Endodermal cell (in vitro differentiated cells): ENCODE results near the gene GALNT12. TPM values are rescaled to one million over a fixed set of nuclear protein-coding genes. Genes with fewer than 3 reads are reported as not detected.

Experiments used
- DNase-seq: peaks from one replicate; pipeline ENCODE4 v3.0.0-alpha.2; 2017
- H3K27ac ChIP-seq: 2 replicates; pipeline ENCODE4 v1.5.1; 2013; ENCODE audit warnings: mild to moderate bottlenecking, low read depth, low read length, moderate library complexity
- H3K27me3 ChIP-seq: 2 replicates; pipeline ENCODE4 v1.6.1; 2013; ENCODE audit warnings: mild to moderate bottlenecking, low read length, moderate library complexity; ENCODE audit not compliant: insufficient read depth, control insufficient read depth, poor library complexity, severe bottlenecking
- H3K36me3 ChIP-seq: 2 replicates; pipeline ENCODE4 v1.7.0; 2013; ENCODE audit warnings: mild to moderate bottlenecking, low read length, moderate library complexity; ENCODE audit not compliant: control insufficient read depth, insufficient read depth
- H3K4me1 ChIP-seq: one replicate; pipeline ENCODE4 v1.7.0; 2013; ENCODE audit warnings: low read length; ENCODE audit not compliant: control insufficient read depth, insufficient read depth
- H3K4me3 ChIP-seq: 2 replicates; pipeline ENCODE4 v1.5.1; 2013; ENCODE audit warnings: mild to moderate bottlenecking, low read length, moderate library complexity
- H3K9ac ChIP-seq: 2 replicates; pipeline ENCODE4 v1.6.1; 2013; ENCODE audit warnings: mild to moderate bottlenecking, low read length, moderate library complexity; ENCODE audit not compliant: poor library complexity, severe bottlenecking; ENCODE audit errors: extremely low read depth
- H3K9me3 ChIP-seq: 2 replicates; pipeline ENCODE4 v1.6.1; 2013; ENCODE audit warnings: mild to moderate bottlenecking, low read length, moderate library complexity; ENCODE audit not compliant: control insufficient read depth
- H3K27ac Mint-ChIP-seq: 2 replicates; pipeline ENCODE4 v1.8.0; 2020; ENCODE audit warnings: mixed read lengths
- H3K27me3 Mint-ChIP-seq: 2 replicates; pipeline ENCODE4 v1.8.0; 2021; ENCODE audit warnings: mild to moderate bottlenecking, mixed read lengths; ENCODE audit not compliant: insufficient read depth
- H3K36me3 Mint-ChIP-seq: 2 replicates; pipeline ENCODE4 v1.8.0; 2020; ENCODE audit warnings: low read depth, mixed read lengths
- H3K4me1 Mint-ChIP-seq: 2 replicates; pipeline ENCODE4 v1.8.0; 2020; ENCODE audit warnings: mixed read lengths
- H3K4me3 Mint-ChIP-seq: 2 replicates; pipeline ENCODE4 v1.8.0; 2020; ENCODE audit warnings: mild to moderate bottlenecking, moderate library complexity, mixed read lengths
- H3K9me3 Mint-ChIP-seq: 2 replicates; pipeline ENCODE4 v1.8.0; 2020; ENCODE audit warnings: mild to moderate bottlenecking, mixed read lengths
- CTCF ChIP-seq: fragments of 200-600 bp; sonication (generic); conservative IDR thresholded peaks from 2 replicates; pipeline ENCODE4 v1.5.0; 2021; ENCODE audit warnings: antibody characterized with exemption, mild to moderate bottlenecking
- WGBS, 2 experiments: methylation state at CpG; one replicate each; pipeline versions ENCODE4 v1.1.5 to v1.1.7; 2013; ENCODE audit warnings: missing lambda C conversion rate in 2 of 2, mixed read lengths in 1 of 2; ENCODE audit not compliant: insufficient coverage in 1 of 2, insufficient read length in 1 of 2; 5-methylcytosine and 5-hydroxymethylcytosine counted together
- total RNA-seq, 2 donors: library from RNA; stranded (reverse); fragmentation: NEBNext Ultra II Directional in 1 of 2; extraction: Animal tissue kit (Norgen Biotek cat#: 25700) in 1 of 2; gene quantifications; 2 replicates in 1 of 2; 3 replicates in 1 of 2; pipeline ENCODE4 v1.2.1, GENCODE V29; 2021

The GALNT12 gene
- total RNA-seq, 2 donors from 2014 or later, result 24.0 to 56.3 TPM

DNA sequence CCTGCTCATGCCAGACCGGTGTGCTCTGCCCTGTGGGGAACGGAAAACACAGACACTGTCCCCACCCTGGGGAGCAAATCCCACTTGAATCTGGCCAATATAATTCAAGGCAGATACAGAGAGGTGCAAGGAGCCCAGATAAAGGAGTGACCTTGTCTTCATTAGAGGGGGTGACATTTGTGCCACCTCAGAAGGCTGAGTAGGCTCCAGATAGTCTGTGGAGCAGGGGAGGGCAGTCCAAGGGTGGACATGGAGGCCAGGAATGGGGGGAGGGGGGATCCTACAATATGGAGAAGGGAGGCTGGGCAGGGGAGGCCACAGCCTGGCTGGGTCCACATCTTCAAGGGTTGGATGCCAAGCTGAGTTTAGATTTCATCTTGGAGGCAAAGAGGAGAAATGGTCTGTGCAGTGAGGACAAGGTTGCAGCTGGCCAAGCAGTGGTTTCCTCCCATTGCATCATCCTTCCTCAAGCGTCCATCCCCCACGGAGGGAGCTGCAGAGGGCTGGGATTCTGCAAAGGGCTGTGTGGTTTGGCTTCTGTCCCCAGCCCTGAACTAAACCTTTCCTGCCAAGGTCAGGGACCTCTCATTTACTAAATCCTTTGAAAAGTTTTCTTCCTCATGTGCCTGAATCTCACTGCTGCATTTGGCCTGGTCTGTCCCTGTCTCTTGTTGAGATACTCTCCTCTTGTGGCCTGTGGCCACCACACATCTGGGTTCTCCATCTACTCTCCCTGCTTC is 60.1 kb downstream of the GALNT12 start:
- 61 to 80% methylated on average over 3 to 4 of the region's 4 CpGs for WGBS, 2 experiments
- no peak for DNase-seq

GRCh38 chr9:98869078-98869745 is 61.7 kb downstream of the GALNT12 start:
- Mint-ChIP-seq H3K27ac (no peak overlapping the region), H3K36me3 (no peaks in the 10 kb centered on the region), H3K9me3 (no peaks in the 10 kb centered on the region), H3K4me3 (no peak overlapping the region), H3K27me3 (peaks cover 11% of the 10 kb centered on the region), H3K4me1 (no peaks in the 10 kb centered on the region)
- no peak for DNase-seq
- no peak overlapping the region for H3K4me3 ChIP-seq
- H3K4me1 ChIP-seq, result no peaks in the 10 kb centered on the region
- no peak overlapping the region for H3K27ac ChIP-seq
- 92 to 97% methylated on average over 4 to 8 of the region's 8 CpGs for WGBS, 2 experiments
- TF ChIP-seq CTCF, result no peak
- H3K27me3 ChIP-seq, result no peaks in the 10 kb centered on the region
- no peaks in the 10 kb centered on the region for H3K9me3 ChIP-seq
- no peak overlapping the region for H3K9ac ChIP-seq
- H3K36me3 ChIP-seq, result no peaks in the 10 kb centered on the region

More for the DNA sequence above, 60.1 kb downstream of the GALNT12 start:
- Histone ChIP-seq H3K27ac (no peak overlapping the region), H3K36me3 (no peaks in the 10 kb centered on the region), H3K4me3 (no peak overlapping the region), H3K9me3 (no peaks in the 10 kb centered on the region), H3K27me3 (no peaks in the 10 kb centered on the region), H3K9ac (no peak overlapping the region), H3K4me1 (no peaks in the 10 kb centered on the region)
- Mint-ChIP-seq H3K27ac (no peak overlapping the region), H3K9me3 (no peaks in the 10 kb centered on the region), H3K4me1 (no peaks in the 10 kb centered on the region), H3K4me3 (no peak overlapping the region), H3K36me3 (no peaks in the 10 kb centered on the region), H3K27me3 (peaks cover 9% of the 10 kb centered on the region)
- no peak for TF ChIP-seq CTCF

DNA sequence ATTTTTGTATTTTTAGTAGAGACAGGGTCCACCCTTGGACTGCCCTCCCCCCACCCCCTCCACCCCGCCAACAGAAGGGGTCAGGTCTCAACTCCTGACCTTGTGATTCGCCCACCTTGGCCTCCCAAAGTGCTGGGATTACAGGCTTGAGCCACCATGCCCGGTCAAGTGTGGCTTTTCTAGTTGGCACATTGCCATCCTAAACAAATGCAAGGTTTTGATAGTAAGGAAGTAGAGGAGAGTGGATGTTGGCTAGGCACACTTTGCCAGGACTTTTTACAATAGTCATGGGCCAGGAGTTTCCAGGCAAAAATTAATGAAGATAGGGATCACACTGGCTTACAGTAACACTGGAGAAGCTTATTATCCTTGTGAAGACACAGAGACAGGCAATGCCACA is 62.4 kb downstream of the GALNT12 start:
- DNase-seq, result no peak
- TF ChIP-seq CTCF, result no peak
- H3K36me3 Mint-ChIP-seq, result no peaks in the 10 kb centered on the region
- H3K9me3 Mint-ChIP-seq, result no peaks in the 10 kb centered on the region
- Histone ChIP-seq H3K9ac (no peak overlapping the region), H3K4me1 (no peaks in the 10 kb centered on the region), H3K27ac (no peak overlapping the region), H3K9me3 (no peaks in the 10 kb centered on the region), H3K4me3 (no peak overlapping the region), H3K27me3 (no peaks in the 10 kb centered on the region), H3K36me3 (no peaks in the 10 kb centered on the region)
- WGBS, 2 experiments, result 94% methylated on average over 3 of the region's 3 CpGs; no CpG with 5 or more reads in 1 of the 2 experiments
- H3K4me3 Mint-ChIP-seq, result no peak overlapping the region
- peaks cover 10% of the 10 kb centered on the region for H3K27me3 Mint-ChIP-seq
- H3K27ac Mint-ChIP-seq, result no peak overlapping the region
- no peaks in the 10 kb centered on the region for H3K4me1 Mint-ChIP-seq
